GM12878 (cell line): Measurements from ENCODE around the gene E2F1. TPM values are rescaled to one million over a fixed set of nuclear protein-coding genes. Genes with fewer than 3 reads are reported as not detected.

ENCODE experiments used
- ATAC-seq: fragments of 200-7000 bp; cut with Tn5 transposase; 3 replicates; pipeline ENCODE4 v1.9.1; 2020; ENCODE audit warnings: mild to moderate bottlenecking, moderate library complexity
- BruUV-seq: library from RNA; stranded (reverse); fragments of 400-500 nt; replicated peaks from 2 replicates; lab custom pipeline; 2021; lab: Mats Ljungman, UMichigan
- CTCF ChIA-PET: fragments of 300-600 bp; sonication (Branson Sonifier 250); formaldehyde crosslinking; extraction: SDS; loops from one replicate; lab custom pipeline; 2021; ENCODE audit warnings: inconsistent platforms; lab: Yijun Ruan, JAX
- POLR2A ChIA-PET: fragments of 350-600 bp; formaldehyde crosslinking; extraction: SDS; loops from one replicate; lab custom pipeline; 2021; ENCODE audit warnings: inconsistent platforms; lab: Charles Lee
- RAD21 ChIA-PET: fragments of 300-600 bp; sonication (Branson Sonifier 250); formaldehyde crosslinking; loops from one replicate; lab custom pipeline; 2023; ENCODE audit warnings: antibody characterized with exemption; ENCODE audit not compliant: unreplicated experiment; lab: Charles Lee
- SMC1A ChIA-PET: fragments of 300-600 bp; sonication (Branson Sonifier 250); formaldehyde crosslinking; loops from one replicate; lab custom pipeline; 2023; ENCODE audit not compliant: unreplicated experiment, uncharacterized antibody; lab: Charles Lee
- DNase-seq: peaks from one replicate; pipeline ENCODE4 v3.0.0-alpha.2; 2011; ENCODE audit warnings: low read depth, low spot score
- FAIRE-seq: peaks from 3 replicates; lab custom pipeline; 2011; peaks lifted over from hg19 to GRCh38; lab: Jason Lieb, UNC
- H2AFZ ChIP-seq: 2 replicates; pipeline ENCODE4 v1.6.0; 2011; ENCODE audit warnings: low read depth, low read length, control low read depth; ENCODE audit not compliant: control insufficient read depth
- H3K27ac ChIP-seq: 2 replicates; pipeline ENCODE4 v1.5.1; 2011; ENCODE audit warnings: control low read depth; ENCODE audit not compliant: control insufficient read depth, insufficient read depth
- H3K27me3 ChIP-seq, 2 experiments: replicated peaks in 1 of 2; 2 replicates each; pipeline versions ENCODE4 v1.6.0 to v1.6.1; 2011; ENCODE audit warnings: low read length in 1 of 2; ENCODE audit not compliant: control insufficient read depth in 2 of 2, insufficient read depth in 2 of 2
- H3K36me3 ChIP-seq, 2 experiments: 2 replicates each; pipeline ENCODE4 v1.5.1; 2011; ENCODE audit warnings: low read length in 1 of 2; ENCODE audit not compliant: control insufficient read depth in 2 of 2, insufficient read depth in 2 of 2
- H3K4me1 ChIP-seq: 2 replicates; pipeline ENCODE4 v1.6.1; 2011; ENCODE audit warnings: mild to moderate bottlenecking, low read length, moderate library complexity, mixed read lengths; ENCODE audit not compliant: control insufficient read depth, insufficient read depth
- H3K4me2 ChIP-seq: 2 replicates; pipeline ENCODE4 v1.6.0; 2011; ENCODE audit warnings: control low read depth; ENCODE audit not compliant: control insufficient read depth, insufficient read depth
- H3K4me3 ChIP-seq: fragments of 200-600 bp; sonication (generic); 2 replicates; pipeline ENCODE4 v1.5.1; 2016
- H3K79me2 ChIP-seq: 2 replicates; pipeline ENCODE4 v1.6.0; 2011; ENCODE audit warnings: low read length; ENCODE audit not compliant: control insufficient read depth, insufficient read depth
- H3K9ac ChIP-seq: 2 replicates; pipeline ENCODE4 v1.8.0; 2011; ENCODE audit warnings: low read length, control low read depth, mixed read lengths; ENCODE audit not compliant: control insufficient read depth, insufficient read depth
- H3K9me3 ChIP-seq: replicated peaks from 3 replicates; pipeline ENCODE4 v1.5.1; 2011; ENCODE audit warnings: mild to moderate bottlenecking, low read length; ENCODE audit not compliant: control insufficient read depth, insufficient read depth
- H4K20me1 ChIP-seq: 2 replicates; pipeline ENCODE4 v1.6.0; 2011; ENCODE audit not compliant: control insufficient read depth, insufficient read depth
- CBFB ChIP-seq: IDR thresholded peaks from 2 replicates; pipeline ENCODE4 v1.6.1; 2016; ENCODE audit warnings: antibody characterized with exemption, low read depth
- ELK1 ChIP-seq: IDR thresholded peaks from 2 replicates; pipeline ENCODE4 v1.6.1; 2012; ENCODE audit warnings: low read depth, low read length, improper control_type of control experiment
- FOXK2 ChIP-seq: fragments of 450-650 bp; IDR thresholded peaks from 2 replicates; pipeline ENCODE4 v1.6.1; 2017; ENCODE audit warnings: mild to moderate bottlenecking, moderate library complexity
- HDAC6 ChIP-seq: fragments of 200-600 bp; sonication (generic); IDR thresholded peaks from one replicate; pipeline ENCODE4 v1.8.0; 2017; ENCODE audit warnings: antibody characterized with exemption; ENCODE audit not compliant: unreplicated experiment
- IKZF1 ChIP-seq: fragments of 450-650 bp; conservative IDR thresholded peaks from 2 replicates; pipeline ENCODE4 v1.6.1; 2017; ENCODE audit warnings: antibody characterized with exemption, mild to moderate bottlenecking
- IRF5 ChIP-seq: fragments of 450-650 bp; IDR thresholded peaks from 2 replicates; pipeline ENCODE4 v1.6.1; 2017; ENCODE audit warnings: borderline replicate concordance
- KAT2A ChIP-seq: conservative IDR thresholded peaks from 2 replicates; pipeline ENCODE4 v1.6.1; 2011; ENCODE audit warnings: low read depth, low read length; ENCODE audit not compliant: control insufficient read depth
- MTA3 ChIP-seq: IDR thresholded peaks from 2 replicates; pipeline ENCODE4 v1.6.1; 2012; ENCODE audit warnings: low read length, inconsistent platforms, borderline replicate concordance
- RELB ChIP-seq: fragments of 450-650 bp; IDR thresholded peaks from 2 replicates; pipeline ENCODE4 v1.6.1; 2017; ENCODE audit warnings: low read depth, mild to moderate bottlenecking, moderate library complexity
- SMAD1 ChIP-seq: fragments of 450-650 bp; IDR thresholded peaks from 2 replicates; pipeline ENCODE4 v1.6.1; 2018; ENCODE audit warnings: mild to moderate bottlenecking, low read depth; ENCODE audit not compliant: partially characterized antibody
- WGBS: methylation state at CpG from one replicate; pipeline ENCODE4 v1.1.6; 2016; ENCODE audit warnings: low lambda C conversion rate; ENCODE audit not compliant: insufficient replicate concordance, insufficient coverage; ENCODE audit errors: missing lambda C conversion rate; 5-methylcytosine and 5-hydroxymethylcytosine counted together
- in situ Hi-C: fragments of 300-500 bp; cut with MboI; formaldehyde crosslinking; loops from 9 replicates; pipeline ENCODE4 v1.14.3; 2018; ENCODE audit warnings: mixed read lengths
- intact Hi-C: fragments of 100-400 bp; cut with micrococcal nuclease; formaldehyde crosslinking; loops from one replicate; pipeline ENCODE4 v1.14.2; 2022; ENCODE audit not compliant: unreplicated experiment
- polyA plus RNA-seq, 11 experiments: library from polyadenylated mRNA; depleted of rRNA in 4 of 11; unstranded in 6 of 11; stranded (reverse) in 5 of 11; fragments of >200 nt; fragmentation: Nextera tagmentation in 4 of 11; fragmentation: Illumina TruSeq in 1 of 11; extraction: Ambion mirVana in 4 of 11; extraction: Trizol in 1 of 11; gene quantifications; 1 replicate in 1 of 11; 2 replicates in 10 of 11; pipeline versions ENCODE4 v1.2.1 to v1.2.3, GENCODE V29; 2011 to 2016; ENCODE audit warnings: inconsistent platforms in 2 of 11, missing spikeins in 2 of 11, low read depth in 1 of 11
- total RNA-seq, 4 experiments: library from RNA; depleted of rRNA in 3 of 4; stranded (reverse); fragments of >200 nt in 3 of 4; fragmentation: Illumina TruSeq in 1 of 4; extraction: Trizol in 1 of 4; gene quantifications; 2 replicates each; pipeline versions ENCODE4 v1.2.1 to v1.2.3, GENCODE V29; 2013 to 2021

E2F1 gene
- total and polyA plus RNA-seq, 10 of the 15 experiments (the other 5 are each of a cell fraction or from before 2014, with no cell fraction given): 0.29 to 50.2 (median 19.7) TPM

GRCh38 chr20:33681288-33681687 is 4.9 kb downstream of the E2F1 start:
- Histone ChIP-seq H3K27me3 (no peaks in the 10 kb centered on the region), H3K9me3 (no peaks in the 10 kb centered on the region), H3K79me2 (peaks cover 48% of the 10 kb centered on the region), H3K27ac (no peak overlapping the region), H4K20me1 (no peaks in the 10 kb centered on the region), H3K9ac (no peak overlapping the region; the same call in 1 of the 2 replicates), H3K36me3 (peaks cover 0 to 5% of the 10 kb centered on the region in 2 experiments; a peak in 3 of 4 replicates), H3K4me1 (peaks cover 39% of the 10 kb centered on the region), H2AFZ (no peak overlapping the region), H3K4me2 (no peak overlapping the region), H3K4me3 (no peak overlapping the region)
- ChIA-PET SMC1A (interaction anchor here (1.2 kb wide), 1 partner anchor 18 kb away, joined by 3 read pairs; no protein-coding TSS in a partner anchor), POLR2A (interaction anchor here (0.6 to 0.7 kb wide), 2 partner anchors 12 to 28 kb away, joined by 3 read pairs; no protein-coding TSS in a partner anchor), CTCF (interaction anchor here (3.3 kb wide), 1 partner anchor 13 kb away, joined by 36 read pairs; the partner anchor contains the start of gene ACTL10), RAD21 (interaction anchor here (1.2 to 1.4 kb wide), 2 partner anchors 15 to 19 kb away, joined by 3 read pairs; partner anchors contain the start of gene ACTL10)
- WGBS: 60% methylated on average over 5 of the region's 5 CpGs
- ATAC-seq (no peak), DNase-seq (no peak), FAIRE-seq (no peak)
- in situ Hi-C loops (no loop called here), intact Hi-C loops (loop anchor here (10.0 kb wide), 1 partner anchor 314 kb away; the partner anchor contains the start of gene RALY)
- TF ChIP-seq SMAD1 (no peak), KAT2A (no peak), FOXK2 (no peak), HDAC6 (no peak), IKZF1 (no peak), ELK1 (no peak), RELB (no peak), MTA3 (no peak), IRF5 (no peak), CBFB (no peak)
- BruUV-seq: no TSS peak
